Hematopoietic multipotent progenitor cell treated with erythropoietin and hydrocortisone succinate and interleukin-3 and kit ligand, for 4 days (in vitro differentiated cells): ENCODE data around the gene SLC2A1.
"Not testable (repeated sequence)": the region's sequence is repeated elsewhere in the genome, so short reads cannot be mapped to it uniquely, and the experiment has no call there.

ENCODE experiments used
- DNase-seq: peaks from one replicate; pipeline ENCODE4 v3.0.0-alpha.2; 2015

Gene SLC2A1

DNA sequence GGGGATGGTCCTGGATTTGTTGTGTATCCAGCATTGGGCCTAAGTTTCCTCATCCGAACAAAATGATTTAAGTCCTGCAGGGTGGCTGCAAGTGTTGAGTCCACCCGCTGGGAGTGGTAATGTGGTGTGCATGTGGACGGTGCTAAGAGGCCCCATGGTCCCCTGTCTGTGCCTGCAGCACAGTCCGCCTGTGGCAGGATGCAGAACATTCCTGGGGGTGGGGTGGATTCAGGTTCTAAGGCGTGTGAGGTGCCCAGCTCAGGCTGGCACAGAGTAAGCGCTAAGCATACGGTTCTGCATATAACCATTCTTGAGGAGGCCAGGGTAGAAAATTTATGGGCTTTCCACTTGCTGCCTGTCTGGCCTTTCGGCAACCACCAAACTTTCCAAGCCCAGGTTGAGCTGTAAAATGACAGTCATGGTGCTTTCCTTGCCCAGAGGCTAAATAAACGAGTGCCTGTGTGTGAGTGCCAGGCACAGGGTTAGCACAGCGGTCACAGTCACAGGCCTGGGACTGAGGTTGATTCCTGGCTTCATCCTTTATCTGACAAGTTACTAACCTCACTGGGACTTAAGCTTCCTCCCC is 30.7 kb downstream of the SLC2A1 start:
- DNase-seq = no peak

DNA sequence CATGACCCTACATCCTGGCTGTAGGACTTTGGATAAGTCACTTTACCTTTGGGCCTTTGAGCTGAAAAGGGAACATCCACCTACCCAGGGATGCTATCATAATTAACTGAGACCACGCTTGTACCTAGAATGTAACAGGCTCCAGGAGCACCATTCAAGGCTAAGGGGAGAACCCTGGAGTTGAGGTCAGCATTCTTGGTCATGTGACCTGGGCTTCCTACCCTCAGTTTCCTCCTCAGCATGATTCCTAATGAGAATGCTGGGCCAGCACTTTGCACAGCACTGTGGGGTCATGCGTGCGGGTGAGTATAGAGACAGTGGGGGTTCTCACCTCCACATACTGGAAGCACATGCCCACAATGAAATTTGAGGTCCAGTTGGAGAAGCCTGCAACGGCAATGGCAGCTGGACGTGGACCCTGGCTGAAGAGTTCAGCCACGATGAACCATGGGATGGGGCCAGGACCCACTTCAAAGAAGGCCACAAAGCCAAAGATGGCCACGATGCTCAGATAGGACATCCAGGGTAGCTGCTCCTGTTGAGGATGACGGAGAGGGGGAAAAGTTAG is 31.3 kb downstream of the SLC2A1 start:
- DNase-seq = no peak

DNA sequence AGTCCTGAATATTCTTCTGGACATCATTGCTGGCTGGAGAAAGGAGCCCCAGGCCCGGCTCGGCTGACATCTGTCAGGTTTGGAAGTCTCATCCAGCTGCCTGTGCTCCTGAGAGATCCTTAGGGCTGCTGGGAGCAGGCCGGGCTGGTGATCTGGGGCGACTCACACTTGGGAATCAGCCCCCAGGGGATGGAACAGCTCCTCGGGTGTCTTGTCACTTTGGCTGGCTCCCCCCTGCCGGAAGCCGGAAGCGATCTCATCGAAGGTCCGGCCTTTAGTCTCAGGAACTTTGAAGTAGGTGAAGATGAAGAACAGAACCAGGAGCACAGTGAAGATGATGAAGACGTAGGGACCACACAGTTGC is 31.8 kb downstream of the SLC2A1 start:
- no peak for DNase-seq

DNA sequence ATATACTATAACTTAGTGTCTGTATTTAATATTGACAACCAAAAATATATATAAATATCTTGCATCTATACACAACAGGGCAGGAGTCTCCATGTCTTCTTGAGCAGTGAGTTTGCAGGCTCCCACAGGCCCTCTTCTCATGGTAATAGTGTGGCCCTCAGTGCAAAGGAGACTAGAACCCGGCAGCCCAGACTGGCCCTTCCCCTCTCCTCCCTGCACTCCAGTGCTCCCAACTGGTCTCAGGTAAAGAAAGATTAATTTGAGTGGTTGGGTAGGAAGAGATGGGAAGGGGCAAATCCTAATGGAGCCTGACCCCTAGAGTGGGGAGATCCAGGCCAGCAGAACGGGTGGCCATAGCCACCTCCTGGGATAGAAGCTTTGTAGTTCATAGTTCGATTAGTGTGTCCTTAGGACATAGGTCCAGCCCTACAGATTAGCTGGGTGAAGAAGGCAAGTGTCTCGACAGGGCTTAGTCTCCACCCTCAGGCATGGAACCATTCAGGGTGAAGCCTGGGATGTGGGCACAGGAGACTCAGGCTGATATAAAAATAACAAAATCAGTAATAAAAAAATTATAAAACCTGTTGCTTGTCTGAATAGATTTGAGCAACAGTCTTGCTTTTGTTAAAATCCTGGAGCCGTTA is 32.3 kb downstream of the SLC2A1 start:
- no peak for DNase-seq

DNA sequence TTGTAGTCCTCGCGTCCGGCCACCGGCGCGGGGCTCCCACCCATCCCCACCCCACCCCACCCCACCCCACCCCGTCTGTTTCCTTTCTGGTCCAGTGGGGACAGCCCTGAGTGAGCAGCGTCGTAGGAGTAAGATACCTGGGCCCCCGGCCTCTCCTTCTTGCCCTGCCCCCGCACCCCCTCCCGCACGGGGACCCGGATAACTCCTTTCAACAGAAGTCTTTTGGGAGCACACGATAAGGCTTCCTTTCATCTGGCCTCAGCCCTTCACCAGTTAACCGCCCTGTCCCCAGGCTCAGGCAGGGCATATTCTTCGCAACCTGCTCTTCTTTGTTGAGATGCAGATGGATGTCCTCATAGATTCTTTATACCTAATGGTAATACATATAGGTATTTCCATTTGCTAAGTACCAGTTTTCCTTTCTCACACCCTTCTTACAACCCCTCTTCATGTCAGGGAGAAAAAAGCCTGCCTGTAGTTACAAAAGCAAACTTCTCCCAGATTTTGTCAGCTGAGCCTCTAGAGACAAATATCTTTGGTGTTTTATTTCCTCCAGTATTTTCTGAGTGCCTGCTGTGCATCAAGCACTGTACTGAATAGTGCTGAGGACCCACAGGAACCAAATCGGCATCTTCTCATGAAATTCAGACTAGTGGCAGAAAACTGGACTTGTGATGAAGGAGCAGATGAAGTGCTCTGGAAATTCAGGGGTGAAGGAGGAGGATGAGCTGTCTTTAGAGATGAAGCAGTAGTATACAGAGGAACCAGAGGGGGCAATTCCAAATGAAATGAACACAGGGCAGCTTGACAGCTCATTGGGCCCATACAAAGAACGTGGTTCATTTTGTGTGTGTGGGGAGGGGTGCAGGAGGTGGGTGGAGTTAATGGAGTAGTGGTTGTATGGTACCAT is 33.6 kb downstream of the SLC2A1 start:
- DNase-seq = peak; percentile 93

DNA sequence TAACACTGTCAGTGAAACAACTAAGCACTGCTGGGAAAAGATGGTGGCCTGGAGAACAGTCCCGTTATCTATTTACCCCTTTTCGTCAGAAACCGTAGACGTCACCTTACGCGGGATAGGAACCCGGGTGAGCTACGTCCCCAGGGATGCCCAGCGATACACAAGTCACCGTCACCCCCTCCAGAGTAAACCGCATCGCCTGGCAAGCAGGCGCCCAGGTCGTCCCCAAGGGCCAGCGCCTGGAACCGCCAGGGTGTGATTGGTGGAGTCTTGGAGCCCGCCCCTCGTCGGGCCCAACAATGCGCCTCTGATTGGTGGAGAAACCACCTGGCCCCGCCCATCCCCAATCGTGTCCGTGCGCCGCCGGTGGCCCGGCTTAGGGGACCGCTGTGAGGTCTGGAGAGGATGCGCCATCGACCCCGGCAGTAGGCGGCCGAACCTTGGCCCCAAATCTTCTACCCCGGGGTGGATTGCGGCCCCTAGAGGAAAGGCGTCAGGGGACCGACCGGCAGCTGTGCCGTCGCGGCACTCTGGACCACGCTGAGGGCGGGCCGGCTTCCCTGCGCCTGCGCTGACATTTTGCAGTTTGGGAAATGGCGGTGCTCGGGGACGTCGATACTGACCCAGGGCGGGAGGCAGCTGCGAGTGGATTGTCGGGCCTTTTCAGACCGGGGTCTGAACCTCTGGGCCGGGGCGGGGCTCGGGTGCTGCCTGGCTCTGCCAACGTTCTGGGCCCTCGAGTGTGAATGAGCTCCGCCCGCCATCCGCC is 34.4 kb downstream of the SLC2A1 start:
- DNase-seq = peak; percentile 97

DNA sequence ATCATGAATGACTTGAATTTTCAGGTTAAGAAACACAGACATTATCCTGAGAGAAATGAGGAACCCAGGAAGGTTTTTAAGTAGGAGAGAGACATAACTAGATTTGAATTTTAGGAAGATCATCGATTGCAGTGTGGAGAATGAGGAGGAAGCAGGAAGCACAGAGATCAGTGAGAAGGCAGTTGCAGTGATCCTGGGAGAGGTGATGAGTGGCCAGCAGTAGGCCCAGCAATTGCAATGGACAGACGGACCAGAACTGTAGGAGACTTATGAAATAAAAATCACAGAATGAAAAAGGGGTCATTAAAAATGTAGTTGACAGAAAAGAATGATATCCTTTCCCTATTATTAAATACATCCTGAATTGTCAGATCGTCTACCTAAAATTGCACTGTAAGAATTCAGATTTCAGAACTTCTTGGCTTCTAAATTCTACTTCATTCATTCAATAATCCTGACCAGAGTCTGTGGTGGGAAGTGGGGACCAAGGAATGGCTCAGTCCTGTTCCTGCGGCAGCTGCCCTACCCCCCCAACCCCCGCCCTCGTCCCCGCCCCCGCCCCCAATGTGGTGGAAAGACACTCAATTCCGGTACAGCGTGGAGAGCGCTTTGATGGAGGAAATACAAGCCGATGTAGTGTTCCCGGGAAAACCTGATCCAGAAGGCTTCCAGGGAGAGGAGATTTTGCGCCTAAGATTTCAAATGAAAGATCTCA is 35.1 kb downstream of the SLC2A1 start:
- no peak for DNase-seq

DNA sequence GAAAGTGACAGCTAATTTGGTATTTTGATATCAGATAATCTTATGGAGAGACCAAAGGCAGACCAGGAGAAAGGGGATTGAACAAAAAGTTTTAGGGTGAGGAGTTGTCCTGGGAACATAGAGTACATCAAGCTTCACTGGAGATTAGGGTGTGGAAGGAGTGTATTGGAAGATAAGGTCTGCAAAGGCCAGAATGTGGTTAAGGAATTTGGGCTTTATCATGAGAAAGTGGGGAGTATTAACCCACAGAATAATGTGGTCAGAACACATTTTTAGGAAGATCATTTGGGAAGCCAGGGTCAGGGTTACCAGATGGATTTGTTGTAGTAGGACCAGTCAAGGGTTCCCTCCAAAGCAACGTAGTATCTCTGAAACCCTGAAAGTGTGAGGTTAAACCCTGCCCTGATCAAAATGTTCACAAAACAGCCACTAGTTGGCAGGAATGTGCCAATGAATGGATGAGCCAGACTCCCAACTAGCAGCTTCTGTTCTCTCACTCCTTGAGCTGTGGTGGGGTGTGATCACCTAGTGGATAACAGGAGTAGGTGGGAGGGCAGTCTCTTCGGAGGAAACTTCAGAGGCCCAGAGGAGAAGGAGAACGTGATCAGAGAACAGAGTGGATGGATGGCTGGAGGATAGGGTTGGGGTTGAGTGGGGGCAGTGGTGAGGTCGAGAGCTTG is 35.8 kb downstream of the SLC2A1 start:
- DNase-seq = peak; percentile 88

DNA sequence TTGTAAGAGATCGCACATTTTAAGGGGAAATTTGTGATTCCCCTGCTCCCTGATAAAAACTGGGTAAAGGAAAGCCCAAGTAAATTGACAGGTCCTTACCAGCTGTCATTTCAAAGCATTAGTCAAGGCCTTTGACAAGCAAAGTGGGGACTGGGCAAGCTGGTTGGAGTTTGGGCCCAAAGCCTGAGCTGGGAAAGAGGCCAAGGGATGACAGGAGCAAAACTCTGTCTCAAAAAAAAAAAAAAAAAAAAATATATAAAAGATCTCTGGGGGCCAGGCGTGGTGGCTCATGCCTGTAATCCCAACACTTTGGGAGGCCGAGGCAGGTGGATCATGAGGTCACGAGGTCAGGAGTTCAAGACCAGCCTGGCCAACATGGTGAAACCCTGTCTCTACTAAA is 36.9 kb downstream of the SLC2A1 start:
- DNase-seq = no peak

DNA sequence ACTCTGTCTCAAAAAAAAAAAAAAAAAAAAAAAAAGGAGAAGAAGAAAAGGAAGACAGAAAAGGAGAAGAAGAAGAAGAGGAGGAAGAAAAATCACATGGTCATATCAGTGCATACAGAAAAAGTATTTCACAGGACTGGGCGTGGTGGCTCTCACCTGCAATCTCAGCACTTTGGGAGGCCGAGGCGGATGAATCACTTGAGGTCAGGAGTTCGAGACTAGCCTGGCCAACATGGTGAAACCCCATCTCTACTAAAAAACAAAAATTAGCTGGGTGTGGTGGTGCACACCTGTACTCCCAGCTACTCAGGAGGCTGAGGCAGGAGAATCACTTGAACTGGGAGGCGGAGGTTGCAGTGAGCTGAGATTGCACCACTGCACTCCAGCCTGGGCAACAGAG is 39.0 kb downstream of the SLC2A1 start:
- DNase-seq = not testable (repeated sequence)

DNA sequence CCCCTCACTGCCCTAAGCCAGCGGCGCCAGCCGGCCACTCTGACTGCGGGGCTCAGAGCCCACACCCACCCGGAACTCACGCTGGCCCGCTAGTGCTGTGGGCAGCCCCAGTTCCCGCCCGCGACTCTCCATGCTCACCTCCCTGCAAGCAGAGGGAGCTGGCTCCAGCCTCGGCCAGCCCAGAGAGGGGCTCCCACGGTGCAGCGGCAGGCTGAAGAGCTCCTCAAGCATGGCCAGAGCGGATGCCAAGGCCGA is 41.5 kb downstream of the SLC2A1 start:
- no peak for DNase-seq

DNA sequence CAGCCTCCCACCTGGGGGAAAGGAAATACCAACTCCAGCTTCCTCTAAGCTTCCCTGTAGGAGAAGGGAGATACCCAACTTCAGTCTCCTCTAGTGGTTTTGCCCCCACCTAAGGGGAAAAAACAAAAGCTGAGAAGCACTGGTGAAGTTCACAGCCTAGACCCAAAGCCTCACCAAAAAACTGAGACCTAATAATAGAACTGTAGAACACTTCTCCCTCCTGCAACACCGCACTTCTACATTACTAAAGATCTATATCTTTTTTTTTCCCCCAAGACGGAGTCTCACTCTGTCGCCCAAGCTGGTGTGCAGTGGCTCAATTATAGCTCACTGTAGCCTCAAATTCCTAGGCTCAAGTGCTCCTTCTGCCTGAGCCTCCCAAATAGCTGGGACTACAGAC is 43.2 kb downstream of the SLC2A1 start:
- DNase-seq = no peak

DNA sequence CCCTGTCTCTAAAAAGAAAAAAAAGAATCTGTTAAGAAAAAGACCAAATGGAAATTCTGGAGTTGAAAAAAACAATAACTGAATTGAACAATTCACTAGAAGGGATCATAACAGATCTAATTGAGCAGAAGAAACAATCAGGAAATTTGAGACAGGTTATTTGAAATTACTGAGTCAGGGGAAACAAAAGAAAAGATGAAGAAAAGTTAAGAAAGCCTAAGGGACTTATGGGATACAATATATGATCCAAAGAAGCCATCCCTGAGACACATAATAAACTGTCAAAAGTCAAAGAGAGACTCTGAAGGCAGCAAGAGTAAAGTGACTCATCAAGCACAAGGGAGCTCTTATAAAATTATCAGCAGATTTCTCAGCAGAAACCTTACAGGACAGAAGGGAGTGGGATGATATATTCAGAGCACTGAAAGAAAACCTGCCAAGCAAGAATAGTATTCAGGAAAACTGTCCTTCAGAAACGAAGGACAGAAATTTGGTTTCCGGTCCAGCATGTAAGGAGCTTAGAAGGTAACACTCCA is 44.5 kb downstream of the SLC2A1 start:
- DNase-seq = no peak

DNA sequence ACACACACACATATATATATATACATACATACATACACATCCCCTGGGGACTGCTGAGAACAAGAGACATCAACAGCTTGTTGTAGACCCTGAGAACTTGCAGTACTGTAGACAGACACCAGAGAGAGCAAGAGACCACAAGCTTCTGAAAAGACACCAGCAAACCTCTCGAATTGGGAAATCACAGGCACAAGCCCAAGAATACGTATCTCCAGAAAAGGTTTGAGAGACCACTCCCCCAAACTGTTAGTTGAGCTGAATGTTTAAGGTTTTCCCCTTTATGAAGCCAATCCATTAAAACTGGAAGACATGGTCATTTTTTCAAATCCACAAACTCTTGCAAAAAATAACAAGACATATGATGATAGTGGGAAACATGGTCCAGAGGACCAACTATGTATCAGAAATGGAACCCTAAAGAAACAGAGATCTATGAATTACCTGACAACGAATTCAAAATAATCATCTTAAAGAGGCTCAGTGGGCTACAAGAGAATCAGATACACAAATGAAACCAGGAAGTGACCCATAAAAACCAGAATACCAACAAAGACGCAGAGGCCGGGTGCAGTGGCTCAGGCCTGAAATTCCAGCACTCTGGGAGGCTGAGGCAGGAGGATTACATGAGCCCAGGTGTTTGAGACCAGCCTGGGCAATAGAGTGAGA is 45.1 kb downstream of the SLC2A1 start:
- DNase-seq = peak; percentile 92

DNA sequence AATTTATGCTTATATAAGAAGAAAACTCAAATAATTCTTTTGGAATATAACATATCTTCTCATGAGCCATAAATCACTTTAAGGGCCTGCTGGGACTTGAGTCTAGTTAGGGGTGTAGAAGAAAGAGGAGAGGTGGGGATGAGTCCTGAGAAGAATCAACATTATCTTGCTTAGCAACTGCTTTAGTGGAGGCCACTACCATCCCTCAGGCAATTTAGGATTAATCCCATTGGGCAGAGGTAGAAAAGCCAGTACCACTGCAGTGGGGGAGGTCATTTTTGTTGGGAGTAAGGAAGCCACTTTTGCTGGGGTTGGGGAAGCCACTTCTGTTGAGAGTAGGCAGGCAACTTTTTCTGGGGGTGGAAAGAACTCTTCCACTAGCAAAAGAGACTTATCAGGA is 47.7 kb downstream of the SLC2A1 start:
- DNase-seq = no peak

DNA sequence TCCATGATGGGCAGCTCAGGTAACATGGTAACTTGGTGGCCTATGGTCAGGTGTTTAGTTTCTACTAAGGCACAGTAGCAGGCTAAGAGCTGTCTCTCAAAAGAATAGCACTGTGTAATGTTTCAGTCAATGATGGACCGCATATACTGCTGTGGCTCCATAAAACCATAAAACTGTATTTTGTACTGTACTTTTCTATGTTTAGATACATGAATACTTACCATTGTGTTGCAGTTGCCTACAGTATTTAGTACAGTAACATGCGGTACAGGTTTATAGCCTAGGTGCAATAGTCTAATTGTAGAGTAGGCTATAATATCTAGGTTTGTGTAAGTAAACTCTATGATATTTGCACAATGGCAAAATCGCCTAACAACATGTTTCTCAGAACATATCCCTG is 50.6 kb downstream of the SLC2A1 start:
- DNase-seq = no peak

DNA sequence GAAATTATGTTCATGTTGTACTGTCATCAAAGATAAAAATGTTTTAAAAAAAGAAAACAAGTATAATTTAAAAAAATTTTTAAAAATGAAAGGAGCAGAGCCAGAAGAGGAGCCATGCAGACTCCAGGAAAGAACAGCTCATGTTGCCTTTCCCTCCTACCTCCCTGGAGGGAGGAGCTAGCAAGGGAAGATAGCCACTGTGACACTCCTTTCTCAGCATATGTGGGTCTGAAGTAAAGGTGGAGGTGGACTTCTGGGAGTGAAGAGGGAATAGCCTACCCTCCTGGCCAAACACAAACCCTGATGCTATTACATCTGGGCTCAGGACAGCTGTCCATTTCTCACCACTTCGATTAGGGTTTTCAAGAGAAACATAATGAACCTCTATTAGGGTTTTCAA is 54.2 kb downstream of the SLC2A1 start:
- no peak for DNase-seq

DNA sequence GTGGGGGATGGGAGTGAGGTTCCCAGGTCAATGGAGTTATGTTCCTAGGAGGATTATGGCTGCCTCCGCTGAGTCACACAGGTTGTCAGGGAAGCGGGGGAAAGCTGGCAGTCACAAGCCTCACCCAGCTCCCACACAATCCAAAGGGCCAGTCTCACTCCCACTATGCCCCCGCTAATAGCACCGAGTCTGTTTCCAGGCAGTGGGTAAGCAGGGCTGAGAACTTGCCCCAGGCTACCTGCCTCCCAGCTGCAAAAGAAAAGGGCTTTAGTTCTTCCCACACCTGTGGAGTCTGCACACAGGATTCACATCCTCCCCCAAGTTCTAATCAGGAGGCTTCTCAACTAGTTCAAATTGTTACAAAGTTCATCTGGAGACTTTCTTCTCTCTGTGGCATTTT is 58.7 kb downstream of the SLC2A1 start:
- not testable (repeated sequence) for DNase-seq

DNA sequence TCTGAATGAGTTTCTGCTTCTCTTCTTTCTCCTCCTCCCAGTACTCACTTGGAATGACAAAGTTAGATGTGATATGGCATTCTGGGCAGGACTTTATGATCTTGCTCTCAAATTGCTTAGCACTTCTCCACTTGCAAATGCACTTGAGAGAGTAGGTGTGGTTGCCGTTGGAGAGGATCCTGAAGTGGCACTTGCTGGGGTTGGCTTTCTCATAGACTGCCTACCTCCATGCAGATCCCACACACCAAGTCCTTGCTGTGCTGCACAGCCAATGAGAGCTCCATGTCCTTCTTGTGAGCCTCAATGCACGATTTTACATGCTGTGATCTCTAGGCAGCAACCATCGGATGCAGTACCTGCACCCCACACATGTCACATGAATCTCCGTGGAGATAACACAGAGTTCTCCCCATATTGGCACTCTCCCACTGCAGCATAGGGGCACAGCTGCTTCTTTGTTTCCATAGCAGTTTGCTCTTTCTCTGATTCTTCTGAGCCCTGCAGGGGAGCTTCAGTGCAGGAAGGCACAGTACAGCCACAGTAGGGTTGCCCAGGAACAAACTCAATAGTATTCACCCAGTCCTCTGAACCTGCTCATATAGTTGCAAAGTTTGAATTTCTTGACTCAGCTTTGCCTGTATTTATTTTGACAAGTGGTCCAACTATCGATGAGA is 67.1 kb downstream of the SLC2A1 start:
- DNase-seq = no peak

DNA sequence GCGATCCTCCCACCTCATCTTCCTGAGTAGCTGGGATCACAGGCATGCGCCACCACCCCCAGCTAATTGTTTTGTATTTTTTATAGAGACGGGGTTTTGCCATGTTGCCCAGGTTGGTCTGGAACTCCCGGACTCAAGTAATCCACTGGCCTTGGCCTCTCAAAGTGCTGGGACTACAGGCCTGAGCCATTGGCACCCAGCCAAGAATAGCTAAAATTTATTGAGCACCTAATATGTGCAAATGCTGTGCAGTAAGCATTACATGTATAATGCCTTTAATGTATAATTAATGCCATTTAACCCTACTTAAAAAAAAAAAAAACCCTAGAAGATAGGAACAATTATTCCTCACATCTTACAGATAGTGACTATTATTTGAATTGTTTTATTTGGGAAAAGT is 69.4 kb downstream of the SLC2A1 start:
- DNase-seq = no peak
